ENCODE data around the gene GRAMD2A. TPM values are rescaled to one million over a fixed set of nuclear protein-coding genes. Genes with fewer than 3 reads are reported as not detected.

Gene GRAMD2A
- polyA plus RNA-seq, 3 donors, result not detected

GRCh38 chr15:72127724-72128322 is 69.8 kb downstream of the GRAMD2A start:
- DNase-seq, result no peak
- peaks cover 0 to 2% (median 0%) of the 10 kb centered on the region in 3 donors for H3K27me3 Mint-ChIP-seq (ENCODE audit: low read depth in 3 of 3)
- Histone ChIP-seq H2AFZ (ENCODE audit: insufficient read depth, low read depth, low read length, poor library complexity, severe bottlenecking) (no peak overlapping the region), H3K4me2 (replicated peaks; ENCODE audit: extremely low read depth, low read length, poor library complexity, severe bottlenecking) (no peak overlapping the region), H4K20me1 (ENCODE audit: insufficient read depth, low read length) (no peaks in the 10 kb centered on the region), H3K36me3 (replicated peaks in 1 of 2; ENCODE audit: control insufficient read depth in 1 of 2, insufficient read depth in 2 of 2, low read length in 2 of 2) (no peaks in the 10 kb centered on the region), H3K27ac (ENCODE audit: low read depth in 1 of 2, low read length in 2 of 2) (no peak overlapping the region), H3K4me1 (ENCODE audit: control insufficient read depth in 1 of 2, insufficient read depth in 2 of 2, low read length in 2 of 2) (no peaks in the 10 kb centered on the region), H3K9ac (ENCODE audit: insufficient read depth, low read length, poor library complexity, severe bottlenecking) (no peak overlapping the region), H3K9me3 (replicated peaks in 1 of 2; ENCODE audit: control insufficient read depth in 1 of 2, insufficient read depth in 1 of 2, low read length in 2 of 2) (no peaks in the 10 kb centered on the region), H3K4me3 (replicated peaks in 1 of 3; ENCODE audit: low read depth in 2 of 3, low read length in 3 of 3) (no peak overlapping the region), H3K27me3 (ENCODE audit: control insufficient read depth in 2 of 2, insufficient read depth in 2 of 2, low read length in 2 of 2) (no peaks in the 10 kb centered on the region), H3K79me2 (ENCODE audit: insufficient read depth, low read length) (no peaks in the 10 kb centered on the region)
- H3K27ac Mint-ChIP-seq, result peak overlapping the region in 1 of 7 donors; percentile 35
- H3K9me3 Mint-ChIP-seq, result no peaks in the 10 kb centered on the region
- no peak for TF ChIP-seq CTCF (IDR thresholded peaks at IDR 0.05)
- no peaks in the 10 kb centered on the region for H3K36me3 Mint-ChIP-seq
- intact Hi-C loops (cut with micrococcal nuclease), result no loop called here
- WGBS (ENCODE audit: insufficient coverage), result 100% methylated on average over 1 of the region's 2 CpGs
- H3K4me1 Mint-ChIP-seq, result no peaks in the 10 kb centered on the region
- H3K4me3 Mint-ChIP-seq, result no peak overlapping the region

GRCh38 chr15:72124218-72124617 is 73.4 kb downstream of the GRAMD2A start:
- Histone ChIP-seq H3K36me3 (replicated peaks in 1 of 2; ENCODE audit: control insufficient read depth in 1 of 2, insufficient read depth in 2 of 2, low read length in 2 of 2) (no peaks in the 10 kb centered on the region), H3K4me3 (replicated peaks in 1 of 3; ENCODE audit: low read depth in 2 of 3, low read length in 3 of 3) (no peak overlapping the region), H3K4me1 (ENCODE audit: control insufficient read depth in 1 of 2, insufficient read depth in 2 of 2, low read length in 2 of 2) (peaks cover 2% of the 10 kb centered on the region in 2 donors), H3K27ac (ENCODE audit: low read depth in 1 of 2, low read length in 2 of 2) (no peak overlapping the region), H3K27me3 (ENCODE audit: control insufficient read depth in 2 of 2, insufficient read depth in 2 of 2, low read length in 2 of 2) (no peaks in the 10 kb centered on the region), H3K4me2 (replicated peaks; ENCODE audit: extremely low read depth, low read length, poor library complexity, severe bottlenecking) (no peak overlapping the region), H3K9me3 (replicated peaks in 1 of 2; ENCODE audit: control insufficient read depth in 1 of 2, insufficient read depth in 1 of 2, low read length in 2 of 2) (no peaks in the 10 kb centered on the region), H4K20me1 (ENCODE audit: insufficient read depth, low read length) (no peaks in the 10 kb centered on the region), H3K79me2 (ENCODE audit: insufficient read depth, low read length) (no peaks in the 10 kb centered on the region), H3K9ac (ENCODE audit: insufficient read depth, low read length, poor library complexity, severe bottlenecking) (no peak overlapping the region), H2AFZ (ENCODE audit: insufficient read depth, low read depth, low read length, poor library complexity, severe bottlenecking) (no peak overlapping the region)
- no peak overlapping the region for H3K4me3 Mint-ChIP-seq
- no peak for TF ChIP-seq CTCF (IDR thresholded peaks at IDR 0.05)
- H3K27me3 Mint-ChIP-seq (ENCODE audit: low read depth in 3 of 3), result peaks cover 0 to 1% (median 0%) of the 10 kb centered on the region in 3 donors
- H3K9me3 Mint-ChIP-seq, result no peaks in the 10 kb centered on the region
- peaks cover 1% of the 10 kb centered on the region for H3K4me1 Mint-ChIP-seq
- no peaks in the 10 kb centered on the region for H3K36me3 Mint-ChIP-seq
- H3K27ac Mint-ChIP-seq, result no peak overlapping the region
- no peak for DNase-seq
- WGBS (ENCODE audit: insufficient coverage), result no CpG with 5 or more reads among the region's 1 CpG
- intact Hi-C loops (cut with micrococcal nuclease), result no loop called here
